Heart left ventricle (tissue), 16 donors: ENCODE data around the gene TCP11L2. TPM values are rescaled to one million over a fixed set of nuclear protein-coding genes. Genes with fewer than 3 reads are reported as not detected.

Experiments used
- ATAC-seq, 4 donors: fragments of 200-7000 bp; cut with Tn5 transposase; one replicate each; pipeline ENCODE4 v1.9.1; 2020 to 2022; ENCODE audit warnings: moderate library complexity in 4 of 4, mild to moderate bottlenecking in 3 of 4, moderate number of reproducible peaks in 1 of 4
- DNase-seq, 5 donors: peaks; one replicate each; pipeline ENCODE4 v3.0.0-alpha.2; 2020
- H3K27ac ChIP-seq, 12 donors: fragments of 200-600 bp; sonication (generic) in 4 of 12; one replicate each; pipeline versions ENCODE4 v1.5.0 to v1.8.0; 2016 to 2022; ENCODE audit warnings: mild to moderate bottlenecking in 2 of 12
- H3K27me3 ChIP-seq, 9 donors: fragments of 200-600 bp; sonication (generic) in 2 of 9; one replicate each; pipeline versions ENCODE4 v1.5.1 to v1.8.0; 2016 to 2022; ENCODE audit warnings: mild to moderate bottlenecking in 3 of 9
- H3K36me3 ChIP-seq, 9 donors: fragments of 200-600 bp; sonication (generic) in 2 of 9; one replicate each; pipeline versions ENCODE4 v1.5.0 to v1.8.0; 2018 to 2022; ENCODE audit warnings: mild to moderate bottlenecking in 2 of 9
- H3K4me1 ChIP-seq, 12 donors: fragments of 200-600 bp; sonication (generic) in 4 of 12; one replicate each; pipeline versions ENCODE4 v1.5.0 to v1.8.0; 2016 to 2022; ENCODE audit warnings: mild to moderate bottlenecking in 3 of 12
- H3K4me3 ChIP-seq, 12 donors: fragments of 200-600 bp; sonication (generic) in 4 of 12; one replicate each; pipeline versions ENCODE4 v1.5.0 to v1.8.0; 2017 to 2022; ENCODE audit warnings: mild to moderate bottlenecking in 9 of 12, moderate library complexity in 4 of 12
- H3K9me3 ChIP-seq, 12 donors: fragments of 200-600 bp; sonication (generic) in 4 of 12; one replicate each; pipeline versions ENCODE4 v1.5.0 to v1.8.0; 2016 to 2022; ENCODE audit warnings: mild to moderate bottlenecking in 1 of 12
- POLR2A ChIP-seq, 2 donors: fragments of 450-650 bp; IDR thresholded peaks; one replicate each; pipeline ENCODE4 v1.6.1; 2017; ENCODE audit warnings: antibody characterized with exemption in 2 of 2, mild to moderate bottlenecking in 2 of 2, moderate library complexity in 2 of 2
- WGBS, 4 donors: extraction: QIAGEN DNeasy Blood & Tissue Kit in 2 of 4; methylation state at CpG; one replicate each; pipeline versions ENCODE4 v1.1.5 to v1.1.7; 2013 to 2018; 5-methylcytosine and 5-hydroxymethylcytosine counted together
- intact Hi-C, 10 donors: fragments of 100-400 bp; cut with DNase I; formaldehyde crosslinking; loops; one replicate each; pipeline versions ENCODE4 v1.11.1 to v1.14.2; 2022
- polyA plus RNA-seq, 2 donors: library from polyadenylated mRNA; stranded (reverse); fragments of 200-250 nt; gene quantifications; one replicate each; pipeline ENCODE4 v1.2.3, GENCODE V29; 2013
- total RNA-seq, 9 donors: library from RNA; depleted of rRNA in 2 of 9; stranded (reverse); fragments of >200 nt in 2 of 9; fragmentation: NEBNext Ultra II Directional in 3 of 9; extraction: Animal tissue kit (Norgen Biotek cat#: 25700) in 3 of 9; gene quantifications; one replicate each; pipeline versions ENCODE4 v1.1.0 to v1.2.4, GENCODE V29; 2016 to 2023
- TF ChIP-seq, protein P1 (sequence below), 12 donors: fragments of 200-600 bp; sonication (generic) in 4 of 12; IDR thresholded peaks; one replicate each; pipeline versions ENCODE4 v1.5.0 to v1.8.0; 2018 to 2022; ENCODE audit warnings: antibody characterized with exemption in 12 of 12, mild to moderate bottlenecking in 5 of 12
- donor health status: ischemic (EF 13 %, LVEDD 7.1; RV severe dilation, severe dysfunction).
- donor health status: healthy with polysubstance abuse.
- donor health status: DM: no; HTN: yes; CAD: no.
- donor health status: DM: no; HTN: no; CAD: no.
- donor health status: ischemic (EF 25% LVEDD 6.9; RV normal size, moderate dysfunction).
- donor health status: ischemic (EF 25% LVEDD 5.7; RV mildly dilated, moderate dysfunction).
- donor health status: healthy.
- donor health status: DM: yes; HTN: yes; CAD: no.
- donor health status: ischemic (EF 35%, LVEDD 5.7; RV mildly dilated, moderate dysfunction).
- donor health status: nonischemic (EF 11% LVEDD 7.7; RV severe dilation, severe dysfunction).
- donor health status: DM: yes; HTN: yes; CAD: no.
- donor health status: PGD.
- donor health status: ischemic (EF 29% LVEDD 5.4; RV normal size, mild dysfunction).
- donor health status: nonischemic (EF 23%, LVEDD 6.1; RV moderate dilation, normal function).

TCP11L2 gene
- total and polyA plus RNA-seq, 11 donors: 15.5 to 147 (median 97.3) TPM

DNA sequence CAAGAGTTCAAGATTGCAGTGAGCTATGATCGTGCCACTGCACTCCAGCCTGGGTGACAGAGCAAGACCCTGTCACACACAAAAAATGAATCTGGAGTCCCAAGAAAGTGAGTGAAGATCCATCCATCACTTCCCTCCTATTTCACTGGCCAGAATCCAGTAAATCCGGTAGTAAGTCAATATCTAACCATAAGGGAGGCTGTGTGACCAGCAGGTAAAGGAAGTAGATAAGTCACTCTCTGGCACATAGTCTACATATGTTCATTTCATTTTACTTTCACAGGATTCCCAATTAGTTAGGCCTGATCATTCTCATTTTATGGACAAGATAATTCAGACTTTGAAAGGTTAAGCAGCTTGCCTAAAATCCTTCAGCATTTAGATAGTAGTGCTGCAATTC, 11.9 kb upstream of the TCP11L2 start:
- WGBS, 4 donors: 67 to 79% (median 68%) methylated on average over 2 of the region's 2 CpGs
- no peak for ATAC-seq
- intact Hi-C loops: no loop called here
- DNase-seq: no peak
- no peaks in the 10 kb centered on the region for H3K9me3 ChIP-seq
- no peak overlapping the region for H3K27ac ChIP-seq
- peaks cover 0 to 8% (median 0%) of the 10 kb centered on the region in 12 donors for H3K4me1 ChIP-seq
- no peak overlapping the region for H3K4me3 ChIP-seq
- H3K27me3 ChIP-seq: no peaks in the 10 kb centered on the region
- no peak for TF ChIP-seq POLR2A (IDR thresholded peaks at IDR 0.05)
- TF ChIP-seq, protein P1, sequence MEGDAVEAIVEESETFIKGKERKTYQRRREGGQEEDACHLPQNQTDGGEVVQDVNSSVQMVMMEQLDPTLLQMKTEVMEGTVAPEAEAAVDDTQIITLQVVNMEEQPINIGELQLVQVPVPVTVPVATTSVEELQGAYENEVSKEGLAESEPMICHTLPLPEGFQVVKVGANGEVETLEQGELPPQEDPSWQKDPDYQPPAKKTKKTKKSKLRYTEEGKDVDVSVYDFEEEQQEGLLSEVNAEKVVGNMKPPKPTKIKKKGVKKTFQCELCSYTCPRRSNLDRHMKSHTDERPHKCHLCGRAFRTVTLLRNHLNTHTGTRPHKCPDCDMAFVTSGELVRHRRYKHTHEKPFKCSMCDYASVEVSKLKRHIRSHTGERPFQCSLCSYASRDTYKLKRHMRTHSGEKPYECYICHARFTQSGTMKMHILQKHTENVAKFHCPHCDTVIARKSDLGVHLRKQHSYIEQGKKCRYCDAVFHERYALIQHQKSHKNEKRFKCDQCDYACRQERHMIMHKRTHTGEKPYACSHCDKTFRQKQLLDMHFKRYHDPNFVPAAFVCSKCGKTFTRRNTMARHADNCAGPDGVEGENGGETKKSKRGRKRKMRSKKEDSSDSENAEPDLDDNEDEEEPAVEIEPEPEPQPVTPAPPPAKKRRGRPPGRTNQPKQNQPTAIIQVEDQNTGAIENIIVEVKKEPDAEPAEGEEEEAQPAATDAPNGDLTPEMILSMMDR (IDR thresholded peaks at IDR 0.05): no peak
- no peaks in the 10 kb centered on the region for H3K36me3 ChIP-seq

DNA sequence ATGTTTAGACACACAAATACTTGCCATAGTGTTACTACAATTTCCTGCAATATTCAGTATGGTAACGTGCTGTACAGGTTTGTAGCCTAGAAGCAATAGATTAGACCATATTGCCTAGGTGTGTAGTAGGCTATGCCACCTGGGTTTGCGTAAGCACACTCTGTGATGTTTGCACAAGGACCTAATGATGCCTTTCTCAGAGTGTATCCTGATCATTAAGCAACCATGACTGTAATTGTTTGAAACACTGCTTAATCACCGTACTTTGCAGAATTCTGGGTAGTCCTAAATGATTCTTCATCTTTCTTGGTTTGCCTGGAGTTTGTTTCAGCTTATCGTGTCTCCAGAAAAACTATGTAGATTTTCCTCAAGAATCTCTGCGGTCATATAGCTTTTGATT, 11.2 kb upstream of the TCP11L2 start:
- Histone ChIP-seq H3K4me1 (peaks cover 0 to 8% (median 0%) of the 10 kb centered on the region in 12 donors), H3K4me3 (no peak overlapping the region), H3K9me3 (no peaks in the 10 kb centered on the region), H3K36me3 (no peaks in the 10 kb centered on the region), H3K27ac (no peak overlapping the region), H3K27me3 (no peaks in the 10 kb centered on the region)
- no peak for DNase-seq
- no peak for ATAC-seq
- intact Hi-C loops: no loop called here
- TF ChIP-seq, protein P1 (IDR thresholded peaks at IDR 0.05): no peak
- no peak for TF ChIP-seq POLR2A (IDR thresholded peaks at IDR 0.05)
- 76 to 82% (median 79%) methylated on average over 5 of the region's 5 CpGs for whole genome bisulfite sequencing, 4 donors

DNA sequence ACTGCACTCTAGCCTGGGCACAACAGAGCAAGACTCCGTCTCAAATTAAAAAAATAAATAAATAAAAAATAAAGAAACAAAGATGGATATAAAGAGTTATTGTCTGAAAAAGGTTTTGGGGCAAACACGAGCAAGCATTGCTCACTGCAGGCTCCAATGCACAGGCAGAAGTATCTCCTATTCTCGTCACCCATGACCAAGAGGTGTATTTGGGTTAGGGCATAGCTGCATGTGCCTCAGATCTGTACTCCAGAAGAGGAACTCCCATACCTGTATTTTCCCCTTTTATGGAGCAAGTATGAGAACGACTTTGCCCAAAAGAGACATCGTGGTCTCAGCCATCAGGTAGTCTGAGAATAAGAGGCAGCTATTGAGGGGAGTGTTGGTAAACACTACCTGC, 10.2 kb upstream of the TCP11L2 start:
- Histone ChIP-seq H3K4me1 (peaks cover 0 to 8% (median 0%) of the 10 kb centered on the region in 12 donors), H3K9me3 (no peaks in the 10 kb centered on the region), H3K27ac (no peak overlapping the region), H3K4me3 (no peak overlapping the region), H3K27me3 (no peaks in the 10 kb centered on the region), H3K36me3 (no peaks in the 10 kb centered on the region)
- 91 to 95% (median 92%) methylated on average over 5 of the region's 5 CpGs for WGBS, 4 donors
- intact Hi-C loops: no loop called here
- no peak for TF ChIP-seq POLR2A (IDR thresholded peaks at IDR 0.05)
- TF ChIP-seq, protein P1 (IDR thresholded peaks at IDR 0.05): no peak
- ATAC-seq: no peak
- no peak for DNase-seq

DNA sequence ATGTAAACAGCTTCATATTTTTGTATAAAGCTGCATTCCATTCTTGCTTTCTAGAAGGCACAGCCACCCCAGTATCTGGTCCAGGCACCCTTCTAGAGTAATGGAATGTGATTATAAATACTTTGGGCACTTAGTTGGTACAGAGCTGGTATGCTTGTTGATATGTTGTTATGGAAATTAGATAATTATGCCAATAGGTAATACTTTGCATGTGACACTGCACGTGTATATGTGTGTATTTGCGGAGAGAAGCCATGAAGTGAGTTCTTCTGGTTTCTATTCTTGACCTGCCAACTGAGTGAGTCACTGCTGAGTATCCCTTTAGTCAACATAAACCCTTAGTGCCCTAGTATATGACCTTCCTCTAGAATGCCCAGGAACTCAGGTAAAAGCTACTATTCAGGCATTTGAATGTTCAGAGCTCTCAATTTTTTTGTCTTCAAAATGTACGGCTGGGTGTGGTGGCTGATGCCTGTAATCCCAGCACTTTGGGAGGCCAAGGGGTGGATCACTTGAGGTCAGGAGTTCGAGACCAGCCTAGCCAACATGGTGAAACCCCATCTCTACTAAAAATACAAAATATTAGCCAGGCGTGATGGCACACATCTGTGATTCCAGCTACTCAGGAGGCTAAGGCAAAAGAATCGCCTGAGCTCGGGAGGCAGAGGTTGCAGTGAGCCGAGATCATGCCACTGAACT, 6.2 kb upstream of the TCP11L2 start:
- no peaks in the 10 kb centered on the region for H3K27me3 ChIP-seq
- 66 to 82% (median 80%) methylated on average over 8 of the region's 8 CpGs for WGBS, 4 donors
- H3K4me1 ChIP-seq: peaks cover under 1 to 31% (median 20%) of the 10 kb centered on the region in 12 donors
- H3K27ac ChIP-seq: peak overlapping the region; percentile 12 to 84 (median 73)
- no peak for DNase-seq
- no peak for TF ChIP-seq POLR2A (IDR thresholded peaks at IDR 0.05)
- TF ChIP-seq, protein P1 (IDR thresholded peaks at IDR 0.05): no peak
- intact Hi-C loops: loop anchor here in 1 of 10 donors (5.0 kb wide), 1 partner anchor 49 kb away; the partner anchor contains the start of gene CKAP4
- H3K36me3 ChIP-seq: no peaks in the 10 kb centered on the region
- peak; percentile 84 to 92 (median 87) for ATAC-seq
- H3K9me3 ChIP-seq: no peaks in the 10 kb centered on the region
- no peak overlapping the region for H3K4me3 ChIP-seq
